KMS-11 (cell line): ENCODE measurements around the gene POFUT1.

Experiments
- H2AFZ ChIP-seq: fragments of 200-600 bp; sonication (generic); 2 replicates; pipeline ENCODE4 v1.6.1; 2016; ENCODE audit warnings: antibody characterized with exemption, mixed run types, low read depth
- H3K27ac ChIP-seq: fragments of 200-600 bp; sonication (generic); 2 replicates; pipeline ENCODE4 v1.6.1; 2016; ENCODE audit warnings: mild to moderate bottlenecking, mixed run types
- H3K27me3 ChIP-seq: fragments of 200-600 bp; sonication (generic); 2 replicates; pipeline ENCODE4 v1.6.1; 2017; ENCODE audit warnings: mild to moderate bottlenecking, low read depth, mixed run types, moderate library complexity; ENCODE audit not compliant: insufficient read depth
- H3K36me3 ChIP-seq: fragments of 200-600 bp; sonication (generic); 2 replicates; pipeline ENCODE4 v1.6.1; 2017; ENCODE audit warnings: mild to moderate bottlenecking, mixed run types; ENCODE audit not compliant: insufficient read depth
- H3K4me1 ChIP-seq: fragments of 200-600 bp; sonication (generic); 2 replicates; pipeline ENCODE4 v1.6.1; 2016; ENCODE audit warnings: mild to moderate bottlenecking, low read depth, mixed run types; ENCODE audit not compliant: poor library complexity, severe bottlenecking
- H3K4me2 ChIP-seq: fragments of 200-600 bp; sonication (generic); 2 replicates; pipeline ENCODE4 v1.7.0; 2016; ENCODE audit warnings: mild to moderate bottlenecking, mixed run types
- H3K4me3 ChIP-seq: fragments of 200-600 bp; sonication (generic); IDR thresholded peaks from 2 replicates; pipeline ENCODE4 v1.6.1; 2017; ENCODE audit warnings: low read depth, low read length, mixed read lengths; ENCODE audit not compliant: insufficient read depth
- H3K79me2 ChIP-seq: fragments of 200-600 bp; sonication (generic); 2 replicates; pipeline ENCODE4 v1.6.1; 2016; ENCODE audit warnings: low read depth, mixed run types; ENCODE audit not compliant: insufficient read depth
- H3K9ac ChIP-seq: fragments of 200-600 bp; sonication (generic); 2 replicates; pipeline ENCODE4 v1.6.1; 2016; ENCODE audit warnings: mild to moderate bottlenecking, mixed run types
- H4K20me1 ChIP-seq: fragments of 200-600 bp; sonication (generic); 2 replicates; pipeline ENCODE4 v1.6.1; 2016; ENCODE audit warnings: mild to moderate bottlenecking, mixed run types; ENCODE audit not compliant: insufficient read depth
- TF ChIP-seq, protein P1 (sequence below): fragments of 200-600 bp; sonication (generic); conservative IDR thresholded peaks from 2 replicates; pipeline ENCODE4 v1.6.1; 2017; ENCODE audit warnings: low read depth, mild to moderate bottlenecking, antibody characterized with exemption, low read length, moderate library complexity, mixed read lengths

Gene POFUT1

GRCh38 chr20:32231245-32231644 lies 23.6 kb downstream of the POFUT1 start:
- H3K4me1 ChIP-seq = peaks cover 21% of the 10 kb centered on the region
- TF ChIP-seq, protein P1, sequence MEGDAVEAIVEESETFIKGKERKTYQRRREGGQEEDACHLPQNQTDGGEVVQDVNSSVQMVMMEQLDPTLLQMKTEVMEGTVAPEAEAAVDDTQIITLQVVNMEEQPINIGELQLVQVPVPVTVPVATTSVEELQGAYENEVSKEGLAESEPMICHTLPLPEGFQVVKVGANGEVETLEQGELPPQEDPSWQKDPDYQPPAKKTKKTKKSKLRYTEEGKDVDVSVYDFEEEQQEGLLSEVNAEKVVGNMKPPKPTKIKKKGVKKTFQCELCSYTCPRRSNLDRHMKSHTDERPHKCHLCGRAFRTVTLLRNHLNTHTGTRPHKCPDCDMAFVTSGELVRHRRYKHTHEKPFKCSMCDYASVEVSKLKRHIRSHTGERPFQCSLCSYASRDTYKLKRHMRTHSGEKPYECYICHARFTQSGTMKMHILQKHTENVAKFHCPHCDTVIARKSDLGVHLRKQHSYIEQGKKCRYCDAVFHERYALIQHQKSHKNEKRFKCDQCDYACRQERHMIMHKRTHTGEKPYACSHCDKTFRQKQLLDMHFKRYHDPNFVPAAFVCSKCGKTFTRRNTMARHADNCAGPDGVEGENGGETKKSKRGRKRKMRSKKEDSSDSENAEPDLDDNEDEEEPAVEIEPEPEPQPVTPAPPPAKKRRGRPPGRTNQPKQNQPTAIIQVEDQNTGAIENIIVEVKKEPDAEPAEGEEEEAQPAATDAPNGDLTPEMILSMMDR = no peak
- H4K20me1 ChIP-seq = no peaks in the 10 kb centered on the region
- H3K36me3 ChIP-seq = no peaks in the 10 kb centered on the region; the same call in 1 of the 2 replicates
- H3K27me3 ChIP-seq = no peaks in the 10 kb centered on the region
- H3K9ac ChIP-seq = no peak overlapping the region
- H3K27ac ChIP-seq = no peak overlapping the region
- H3K4me3 ChIP-seq = no peak overlapping the region
- H3K79me2 ChIP-seq = no peaks in the 10 kb centered on the region
- no peak overlapping the region for H3K4me2 ChIP-seq
- H2AFZ ChIP-seq = no peak overlapping the region

GRCh38 chr20:32231847-32232246 lies 24.2 kb downstream of the POFUT1 start:
- no peak overlapping the region for H2AFZ ChIP-seq
- H3K36me3 ChIP-seq = no peaks in the 10 kb centered on the region; the same call in 1 of the 2 replicates
- H3K27me3 ChIP-seq = no peaks in the 10 kb centered on the region
- H4K20me1 ChIP-seq = no peaks in the 10 kb centered on the region
- TF ChIP-seq, protein P1 = no peak
- H3K4me1 ChIP-seq = peaks cover 21% of the 10 kb centered on the region
- no peak overlapping the region for H3K9ac ChIP-seq
- H3K4me2 ChIP-seq = peak overlapping the region; percentile 28
- 0 out of 2 replicates have a peak overlapping the region, but pooled peaks have one; percentile 10 for H3K27ac ChIP-seq
- no peaks in the 10 kb centered on the region for H3K79me2 ChIP-seq
- no peak overlapping the region for H3K4me3 ChIP-seq

DNA sequence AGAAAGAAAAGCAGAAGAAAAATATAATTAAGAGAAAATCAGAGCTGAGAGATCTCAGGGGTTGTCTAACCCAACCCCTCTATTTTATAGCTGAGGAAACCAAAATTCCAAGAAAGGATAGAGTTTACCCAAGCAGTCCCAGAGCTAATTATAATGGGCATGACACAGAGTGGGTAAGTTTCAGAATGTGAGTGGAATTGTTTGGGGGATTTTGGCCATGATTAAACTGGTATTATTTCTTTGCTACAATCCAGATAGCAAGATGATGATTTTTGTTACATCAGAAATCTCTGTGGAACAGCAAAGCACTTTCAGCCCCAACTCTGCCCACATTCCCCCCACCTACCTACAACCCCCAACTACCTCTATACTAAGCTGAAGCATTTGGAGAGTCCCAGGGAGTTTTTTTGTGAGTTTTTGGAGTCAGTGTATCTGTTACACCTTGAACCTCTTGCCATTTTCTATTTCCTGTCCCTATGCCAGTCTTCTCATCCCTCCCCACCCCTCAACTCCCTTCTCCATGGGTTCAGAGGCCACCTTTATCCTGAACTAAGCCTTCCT lies 24.7 kb downstream of the POFUT1 start:
- H3K9ac ChIP-seq = no peak overlapping the region
- H3K4me2 ChIP-seq = peak overlapping the region; percentile 28
- H3K27me3 ChIP-seq = no peaks in the 10 kb centered on the region
- no peak overlapping the region for H2AFZ ChIP-seq
- TF ChIP-seq, protein P1 = no peak
- H4K20me1 ChIP-seq = no peaks in the 10 kb centered on the region
- H3K4me3 ChIP-seq = no peak overlapping the region
- peaks cover 21% of the 10 kb centered on the region for H3K4me1 ChIP-seq
- H3K36me3 ChIP-seq = no peaks in the 10 kb centered on the region; the same call in 1 of the 2 replicates
- H3K79me2 ChIP-seq = no peaks in the 10 kb centered on the region
- 0 out of 2 replicates have a peak overlapping the region, but pooled peaks have one; percentile 10 for H3K27ac ChIP-seq

- Histone ChIP-seq H3K4me3 (no peak overlapping the region), H2AFZ (no peak overlapping the region), H3K9ac (no peak overlapping the region), H4K20me1 (no peaks in the 10 kb centered on the region), H3K27ac (no peak overlapping the region), H3K36me3 (no peaks in the 10 kb centered on the region; the same call in 1 of the 2 replicates), H3K27me3 (no peaks in the 10 kb centered on the region), H3K4me2 (no peak overlapping the region), H3K4me1 (peaks cover 21% of the 10 kb centered on the region), H3K79me2 (no peaks in the 10 kb centered on the region)
- TF ChIP-seq, protein P1 = no peak
Observed at GRCh38 chr20:32233286-32233685, 25.6 kb downstream of the POFUT1 start.
